WTC11 (cell line): ENCODE measurements around the gene MOV10. TPM values are rescaled to one million over a fixed set of nuclear protein-coding genes. Genes with fewer than 3 reads are reported as not detected.

Experiments
- ATAC-seq: fragments of 200-7000 bp; cut with Tn5 transposase; 2 replicates; pipeline ENCODE4 v1.10.0; 2021; ENCODE audit warnings: mild to moderate bottlenecking, moderate library complexity
- CTCF ChIA-PET: fragments of 300-600 bp; sonication (Branson Sonifier 250); formaldehyde crosslinking; loops from one replicate; lab custom pipeline; 2021; ENCODE audit warnings: antibody characterized with exemption; lab: Charles Lee
- POLR2A ChIA-PET: fragments of 350-600 bp; sonication (Branson Sonifier 250); formaldehyde crosslinking; loops from one replicate; lab custom pipeline; 2021; ENCODE audit warnings: antibody characterized with exemption; lab: Charles Lee
- DNase-seq: peaks from one replicate; pipeline ENCODE4 v3.0.0; 2021; ENCODE audit warnings: low spot score
- H3K27ac Mint-ChIP-seq: 2 replicates; pipeline ENCODE4 v1.8.0; 2021; ENCODE audit warnings: mixed read lengths
- H3K27me3 Mint-ChIP-seq: 2 replicates; pipeline ENCODE4 v1.8.0; 2021; ENCODE audit warnings: low read depth, mild to moderate bottlenecking, moderate library complexity, mixed read lengths
- H3K36me3 Mint-ChIP-seq: 2 replicates; pipeline ENCODE4 v1.8.0; 2021; ENCODE audit warnings: mixed read lengths
- H3K4me1 Mint-ChIP-seq: 2 replicates; pipeline ENCODE4 v1.8.0; 2022; ENCODE audit warnings: mixed read lengths
- H3K4me3 Mint-ChIP-seq: 2 replicates; pipeline ENCODE4 v1.8.0; 2021; ENCODE audit warnings: mild to moderate bottlenecking, moderate library complexity, mixed read lengths
- H3K9me3 Mint-ChIP-seq: 2 replicates; pipeline ENCODE4 v1.8.0; 2021; ENCODE audit warnings: mixed read lengths
- ATF1 ChIP-seq: sonication (generic); formaldehyde crosslinking; IDR thresholded peaks from 2 replicates; pipeline ENCODE4 v1.8.1; 2023; ENCODE audit warnings: mild to moderate bottlenecking, moderate library complexity, missing genetic modification reagents
- CDX4 ChIP-seq: fragments of 250-450 bp; sonication (Bioruptor Pico); IDR thresholded peaks from 2 replicates; pipeline ENCODE4 v1.9.0; 2021; ENCODE audit warnings: moderate library complexity, mild to moderate bottlenecking, inconsistent platforms, borderline replicate concordance
- CREM ChIP-seq: sonication (generic); formaldehyde crosslinking; IDR thresholded peaks from 2 replicates; pipeline ENCODE4 v1.8.1; 2022; ENCODE audit warnings: mild to moderate bottlenecking, missing genetic modification reagents, moderate library complexity
- E2F1 ChIP-seq: sonication (generic); formaldehyde crosslinking; IDR thresholded peaks from 2 replicates; pipeline ENCODE4 v1.8.0; 2022; ENCODE audit warnings: mild to moderate bottlenecking, missing genetic modification reagents
- ETV6 ChIP-seq: sonication (generic); formaldehyde crosslinking; IDR thresholded peaks from 2 replicates; pipeline ENCODE4 v1.8.1; 2022; ENCODE audit warnings: mild to moderate bottlenecking, missing genetic modification reagents
- GTF2I ChIP-seq: fragments of 250-450 bp; sonication (Bioruptor Pico); conservative IDR thresholded peaks from 2 replicates; pipeline ENCODE4 v1.4.0; 2021; ENCODE audit warnings: mild to moderate bottlenecking
- IRF1 ChIP-seq: sonication (generic); formaldehyde crosslinking; IDR thresholded peaks from 2 replicates; pipeline ENCODE4 v1.8.0; 2023; ENCODE audit warnings: missing genetic modification reagents
- RELA ChIP-seq: sonication (generic); formaldehyde crosslinking; IDR thresholded peaks from 2 replicates; pipeline ENCODE4 v1.8.1; 2022; ENCODE audit warnings: missing genetic modification reagents, mild to moderate bottlenecking, borderline replicate concordance
- SOX15 ChIP-seq: fragments of 250-450 bp; sonication (Bioruptor Pico); IDR thresholded peaks from 2 replicates; pipeline ENCODE4 v1.9.0; 2021; ENCODE audit warnings: mild to moderate bottlenecking
- TEAD1 ChIP-seq: sonication (generic); formaldehyde crosslinking; IDR thresholded peaks from 2 replicates; pipeline ENCODE4 v1.8.0; 2022; ENCODE audit warnings: mild to moderate bottlenecking, missing genetic modification reagents
- USF1 ChIP-seq: sonication (generic); formaldehyde crosslinking; IDR thresholded peaks from 2 replicates; pipeline ENCODE4 v1.8.0; 2022; ENCODE audit warnings: mild to moderate bottlenecking, missing genetic modification reagents
- ZMAT4 ChIP-seq: fragments of 250-450 bp; sonication (Bioruptor Pico); IDR thresholded peaks from 2 replicates; pipeline ENCODE4 v1.9.0; 2021; ENCODE audit warnings: mild to moderate bottlenecking
- ZNF281 ChIP-seq: sonication (generic); formaldehyde crosslinking; IDR thresholded peaks from 2 replicates; pipeline ENCODE4 v1.8.0; 2023; ENCODE audit warnings: mild to moderate bottlenecking, missing genetic modification reagents
- ZNF396 ChIP-seq: fragments of 250-450 bp; sonication (Bioruptor Pico); IDR thresholded peaks from 2 replicates; pipeline ENCODE4 v1.8.0; 2021; ENCODE audit warnings: mild to moderate bottlenecking, moderate library complexity, borderline replicate concordance
- ZNF416 ChIP-seq: fragments of 250-450 bp; sonication (Bioruptor Pico); IDR thresholded peaks from 2 replicates; pipeline ENCODE4 v1.9.0; 2021; ENCODE audit warnings: mild to moderate bottlenecking, inconsistent platforms
- ZNF425 ChIP-seq: fragments of 250-450 bp; sonication (Bioruptor Pico); conservative IDR thresholded peaks from 2 replicates; pipeline ENCODE4 v1.9.0; 2021; ENCODE audit warnings: mild to moderate bottlenecking
- total RNA-seq: library from RNA; stranded (reverse); gene quantifications from 3 replicates; pipeline ENCODE4 v1.2.3, GENCODE V29; 2021

MOV10 gene
- total RNA-seq, 1 experiment from 2014 or later: 80.7 TPM

GRCh38 chr1:112636597-112637253, 37.7 kb upstream of the MOV10 start:
- Mint-ChIP-seq H3K9me3 (peaks cover 10% of the 10 kb centered on the region), H3K4me3 (no peak overlapping the region), H3K36me3 (peaks cover 10% of the 10 kb centered on the region), H3K4me1 (peaks cover 6% of the 10 kb centered on the region), H3K27me3 (no peaks in the 10 kb centered on the region), H3K27ac (no peak overlapping the region)
- TF ChIP-seq E2F1 (CRISPR knock-in tag) (no peak), RELA (CRISPR knock-in tag) (no peak), GTF2I (CRISPR knock-in tag) (no peak), SOX15 (CRISPR knock-in tag) (no peak), ETV6 (no peak), ATF1 (CRISPR knock-in tag) (no peak), ZMAT4 (CRISPR knock-in tag) (no peak), ZNF416 (CRISPR knock-in tag) (no peak), TEAD1 (CRISPR knock-in tag) (no peak), USF1 (CRISPR knock-in tag) (no peak), ZNF425 (CRISPR knock-in tag) (no peak), CREM (no peak), ZNF396 (no peak), ZNF281 (no peak), IRF1 (no peak), CDX4 (no peak)
- ChIA-PET POLR2A (no interaction called here), CTCF (no interaction called here)
- no peak for DNase-seq
- ATAC-seq: no peak
